HEK293 (cell line): ENCODE data around the gene ABHD12B.

Experiments
- CTCF ChIP-seq: fragments of 450-650 bp; formaldehyde crosslinking; IDR thresholded peaks from 2 replicates; pipeline ENCODE4 v1.5.1; 2016; ENCODE audit warnings: missing biosample characterization, missing genetic modification characterization
- PBX3 ChIP-seq: sonication (generic); formaldehyde crosslinking; IDR thresholded peaks from 2 replicates; pipeline ENCODE4 v1.8.1; 2022; ENCODE audit warnings: mild to moderate bottlenecking, moderate library complexity, missing genetic modification reagents
- TSHZ1 ChIP-seq: fragments of 450-650 bp; formaldehyde crosslinking; IDR thresholded peaks from 2 replicates; pipeline ENCODE4 v1.5.1; 2016; ENCODE audit warnings: missing biosample characterization, missing genetic modification characterization, borderline replicate concordance
- YY1 ChIP-seq: fragments of 450-650 bp; formaldehyde crosslinking; IDR thresholded peaks from 2 replicates; pipeline ENCODE4 v1.5.1; 2018; ENCODE audit warnings: missing biosample characterization, missing genetic modification characterization
- ZNF121 ChIP-seq: fragments of 450-650 bp; formaldehyde crosslinking; IDR thresholded peaks from 2 replicates; pipeline ENCODE4 v1.5.1; 2016; ENCODE audit warnings: missing biosample characterization, missing genetic modification characterization
- ZNF214 ChIP-seq: fragments of 450-650 bp; formaldehyde crosslinking; IDR thresholded peaks from 2 replicates; pipeline ENCODE4 v1.5.1; 2017; ENCODE audit warnings: missing biosample characterization, mild to moderate bottlenecking, missing genetic modification characterization, borderline replicate concordance
- ZNF274 ChIP-seq, 2 experiments: fragments of 200-500 bp in 1 of 2; fragments of 450-650 bp in 1 of 2; sonication (Bioruptor generic) in 1 of 2; formaldehyde crosslinking in 1 of 2; IDR thresholded peaks; 2 replicates each; pipeline versions ENCODE4 v1.5.1 to v1.6.1; 2014 to 2016; ENCODE audit warnings: borderline replicate concordance in 1 of 2, inconsistent platforms in 1 of 2, low read length in 1 of 2, missing biosample characterization in 1 of 2, missing genetic modification characterization in 1 of 2
- ZNF707 ChIP-seq: fragments of 450-650 bp; formaldehyde crosslinking; IDR thresholded peaks from 2 replicates; pipeline ENCODE4 v1.5.1; 2016; ENCODE audit warnings: missing biosample characterization, missing genetic modification characterization
- ZNF830 ChIP-seq: fragments of 450-650 bp; IDR thresholded peaks from 2 replicates; pipeline ENCODE4 v1.5.0; 2018; ENCODE audit warnings: missing biosample characterization, missing genetic modification characterization, low read depth, mild to moderate bottlenecking, moderate library complexity

DNA sequence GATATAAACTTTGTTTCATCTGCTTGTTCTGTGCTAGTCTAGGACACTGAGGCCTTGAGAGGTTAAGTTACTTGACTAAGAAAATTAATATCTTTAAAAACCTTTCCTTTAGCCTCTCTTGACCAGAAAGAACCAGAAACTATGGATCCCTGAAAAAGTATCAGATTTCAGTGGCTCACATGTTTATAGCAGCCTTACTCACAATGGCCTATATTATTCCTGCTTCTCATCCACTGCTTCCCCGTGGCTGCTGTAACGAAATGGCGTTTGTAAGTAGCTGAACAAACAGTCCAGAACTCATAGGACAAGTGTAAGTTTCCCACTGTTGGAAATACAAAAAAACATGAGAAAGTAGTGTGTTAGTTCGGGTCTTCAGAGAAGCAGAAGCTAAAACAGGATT lies 75.6 kb downstream of the ABHD12B start:
- no peak for TF ChIP-seq CTCF (tag by site-specific recombination)
- no peak for TF ChIP-seq ZNF121
- TF ChIP-seq YY1, result no peak
- TF ChIP-seq ZNF830 (tag by site-specific recombination), result no peak
- no peak for TF ChIP-seq TSHZ1
- no peak for TF ChIP-seq PBX3 (CRISPR knock-in tag)
- TF ChIP-seq ZNF214 (tag by site-specific recombination), result no peak
- TF ChIP-seq ZNF274 (IDR thresholded peaks at IDR 0.05; ENCODE audit: low read length), result no peak
- no peak for TF ChIP-seq ZNF274 (tag by site-specific recombination; IDR thresholded peaks at IDR 0.05; ENCODE audit: borderline replicate concordance)
- TF ChIP-seq ZNF707 (tag by site-specific recombination), result no peak
